Lung (tissue), 12 donors: Measurements from ENCODE around the gene TEX2. TPM values are rescaled to one million over a fixed set of nuclear protein-coding genes. Genes with fewer than 3 reads are reported as not detected.

Experiments
- ATAC-seq: fragments of 200-7000 bp; cut with Tn5 transposase; one replicate; pipeline ENCODE4 v1.9.1; 2020; ENCODE audit warnings: moderate number of reproducible peaks; ENCODE audit not compliant: insufficient read depth, low FRiP score
- DNase-seq, 3 donors: peaks; one replicate each; pipeline ENCODE4 v3.0.0-alpha.2; 2013 to 2017
- H3K27ac ChIP-seq, 2 donors: one replicate each; pipeline ENCODE4 v1.5.1; 2013; ENCODE audit warnings: mild to moderate bottlenecking in 2 of 2, moderate library complexity in 2 of 2, control low read depth in 1 of 2, inconsistent platforms in 1 of 2, low read depth in 1 of 2, low read length in 1 of 2
- H3K27me3 ChIP-seq, 3 donors: one replicate each; pipeline ENCODE4 v1.5.1; 2013; ENCODE audit warnings: low read length in 2 of 3; ENCODE audit not compliant: control insufficient read depth in 3 of 3, insufficient read depth in 3 of 3
- H3K36me3 ChIP-seq, 4 donors: one replicate each; pipeline ENCODE4 v1.5.1; 2013; ENCODE audit warnings: low read length in 4 of 4, mild to moderate bottlenecking in 1 of 4, moderate library complexity in 1 of 4; ENCODE audit not compliant: control insufficient read depth in 4 of 4, insufficient read depth in 4 of 4
- H3K4me1 ChIP-seq, 5 donors: one replicate each; pipeline ENCODE4 v1.5.1; 2013; ENCODE audit warnings: low read length in 5 of 5, mild to moderate bottlenecking in 2 of 5, moderate library complexity in 1 of 5; ENCODE audit not compliant: control insufficient read depth in 5 of 5, insufficient read depth in 5 of 5
- H3K4me3 ChIP-seq: one replicate; pipeline ENCODE4 v1.5.1; 2013; ENCODE audit warnings: mild to moderate bottlenecking, control low read depth, moderate library complexity
- H3K9ac ChIP-seq, 2 donors: one replicate each; pipeline ENCODE4 v1.5.1; 2013; ENCODE audit warnings: low read length in 2 of 2, control low read depth in 1 of 2; ENCODE audit not compliant: insufficient read depth in 1 of 2
- H3K9me3 ChIP-seq, 4 donors: one replicate each; pipeline ENCODE4 v1.5.1; 2013; ENCODE audit warnings: low read length in 3 of 4, mild to moderate bottlenecking in 1 of 4, moderate library complexity in 1 of 4; ENCODE audit not compliant: control insufficient read depth in 4 of 4, insufficient read depth in 3 of 4
- CTCF ChIP-seq: IDR thresholded peaks from 2 replicates; pipeline ENCODE4 v1.5.1; 2012; ENCODE audit warnings: mild to moderate bottlenecking; ENCODE audit errors: control extremely low read depth, extremely low read depth
- WGBS, 2 donors: extraction: QIAGEN DNeasy Blood & Tissue Kit; methylation state at CpG; one replicate each; pipeline ENCODE4 v1.1.7; 2013; 5-methylcytosine and 5-hydroxymethylcytosine counted together
- polyA plus RNA-seq, 2 donors: library from polyadenylated mRNA; stranded (reverse); fragments of 200-250 nt; gene quantifications; one replicate each; pipeline ENCODE4 v1.2.1, GENCODE V29; 2013
- total RNA-seq, 2 donors: library from RNA; depleted of rRNA in 1 of 2; stranded (reverse); fragments of >200 nt in 1 of 2; gene quantifications; one replicate each; pipeline ENCODE4 v1.2.1, GENCODE V29; 2014 to 2021
- donor health status: control.
- donor health status: control.
- donor health status: Bipolar disorder and iron deficiency.
- donor health status: healthy.
- donor health status: DM: yes; HTN: yes; CAD: no.

The TEX2 gene
- total and polyA plus RNA-seq, 4 donors = 10.0 to 42.8 (median 28.8) TPM

GRCh38 chr17:64154717-64155116 lies 108.3 kb downstream of the TEX2 start:
- Histone ChIP-seq H3K36me3 (peaks cover 0 to 12% (median 7%) of the 10 kb centered on the region in 4 donors), H3K4me1 (peaks cover 29 to 69% (median 43%) of the 10 kb centered on the region in 5 donors), H3K9me3 (no peaks in the 10 kb centered on the region), H3K4me3 (no peak overlapping the region), H3K9ac (peak overlapping the region in 1 of 2 donors; percentile 50), H3K27me3 (no peaks in the 10 kb centered on the region), H3K27ac (peak overlapping the region; percentile 65 to 77)
- no peak for ATAC-seq
- TF ChIP-seq CTCF = no peak
- peak in 1 of 3 donors; percentile 35 for DNase-seq
- WGBS, 2 donors = 69 to 73% methylated on average over 9 of the region's 9 CpGs

DNA sequence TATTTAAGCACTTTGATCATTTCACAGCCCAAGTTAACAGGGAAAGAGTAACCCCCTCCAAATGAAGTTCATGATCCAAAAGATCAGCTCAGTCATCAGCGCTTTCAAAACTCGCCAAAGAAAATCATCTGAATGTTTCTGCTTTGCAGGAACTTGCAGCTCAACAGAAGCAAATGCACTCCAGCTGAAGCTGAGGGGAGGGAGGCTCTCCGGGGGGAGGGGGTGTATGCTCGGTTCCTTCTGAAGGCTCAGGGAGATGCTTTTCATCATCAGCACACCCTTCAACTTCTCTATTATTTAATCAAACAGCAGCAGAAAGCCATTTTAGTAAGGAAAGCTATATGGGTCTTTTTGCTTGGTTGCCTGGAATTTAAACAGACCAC lies 108.8 kb downstream of the TEX2 start:
- ATAC-seq (no peak), DNase-seq (peak; percentile 69 to 93 (median 86))
- Histone ChIP-seq H3K36me3 (peaks cover 0 to 12% (median 7%) of the 10 kb centered on the region in 4 donors), H3K27ac (peak overlapping the region in 1 of 2 donors; percentile 77), H3K4me1 (peaks cover 29 to 65% (median 41%) of the 10 kb centered on the region in 5 donors), H3K9me3 (no peaks in the 10 kb centered on the region), H3K4me3 (no peak overlapping the region), H3K9ac (peak overlapping the region in 1 of 2 donors; percentile 50), H3K27me3 (no peaks in the 10 kb centered on the region)
- WGBS, 2 donors = 40 to 45% methylated on average over 4 of the region's 4 CpGs
- no peak for TF ChIP-seq CTCF

DNA sequence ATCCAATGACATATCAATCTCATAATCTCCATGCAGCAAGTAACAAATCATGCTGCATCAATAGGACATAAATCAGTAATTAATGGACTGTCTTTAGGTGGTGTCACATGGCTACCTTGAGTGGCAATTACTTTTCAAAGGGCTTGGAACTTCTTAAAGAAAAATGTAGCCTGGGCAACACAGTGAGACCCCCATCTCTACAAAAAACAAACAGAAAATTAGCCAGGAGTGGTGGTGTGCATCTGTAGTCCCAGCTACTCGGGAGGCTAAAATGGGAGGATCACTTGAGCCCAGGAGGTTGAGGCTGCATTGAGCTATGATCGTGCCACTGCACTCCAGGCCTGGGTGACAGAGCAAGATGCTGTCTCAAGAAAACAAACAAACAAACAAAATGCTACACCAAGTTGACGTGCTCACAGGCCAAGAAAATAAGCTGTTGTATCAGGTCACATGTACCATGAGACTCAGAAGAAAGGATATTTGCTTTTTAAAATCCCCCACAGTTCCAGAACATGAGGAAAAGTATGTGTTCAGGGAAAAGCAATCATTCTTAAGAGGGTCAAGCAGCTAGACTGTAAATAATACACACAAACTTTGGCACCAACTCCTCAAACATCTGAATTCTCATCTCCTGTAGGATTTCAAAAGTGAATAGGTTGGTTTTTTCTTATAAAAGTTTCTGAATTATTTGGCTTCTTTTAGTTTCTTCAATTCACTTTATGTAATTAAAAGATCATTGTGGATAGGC lies 109.3 kb downstream of the TEX2 start:
- TF ChIP-seq CTCF = no peak
- Histone ChIP-seq H3K9me3 (no peaks in the 10 kb centered on the region), H3K4me1 (peaks cover 29 to 59% (median 38%) of the 10 kb centered on the region in 5 donors), H3K27ac (peak overlapping the region in 1 of 2 donors; percentile 35), H3K27me3 (no peaks in the 10 kb centered on the region), H3K4me3 (no peak overlapping the region), H3K36me3 (peaks cover 2 to 12% (median 6%) of the 10 kb centered on the region in 4 donors), H3K9ac (peak overlapping the region in 1 of 2 donors; percentile 14)
- no peak for ATAC-seq
- DNase-seq = peak in 2 of 3 donors; percentile 81 to 86
- 71 to 85% methylated on average over 3 of the region's 3 CpGs for WGBS, 2 donors
